ENCODE measurements around the gene CASZ1.

The CASZ1 gene

GRCh38 chr1:10633416-10633815 lies 163.0 kb downstream of the CASZ1 start:
- no peak for DNase-seq

GRCh38 chr1:10632691-10633090 lies 163.8 kb downstream of the CASZ1 start:
- DNase-seq: no peak

GRCh38 chr1:10631811-10632593 lies 164.4 kb downstream of the CASZ1 start:
- no peak for DNase-seq

GRCh38 chr1:10631121-10631810 lies 165.2 kb downstream of the CASZ1 start:
- DNase-seq: no peak

- DNase-seq: no peak
These were observed 165.8 kb downstream of the CASZ1 start for GRCh38 chr1:10630661-10631120.

GRCh38 chr1:10629816-10630571 lies 166.5 kb downstream of the CASZ1 start:
- DNase-seq: no peak

- no peak for DNase-seq
These were observed 167.2 kb downstream of the CASZ1 start for GRCh38 chr1:10629091-10629815.

- no peak for DNase-seq
These were observed 167.8 kb downstream of the CASZ1 start for GRCh38 chr1:10628685-10629084.

GRCh38 chr1:10626791-10627410 lies 169.5 kb downstream of the CASZ1 start:
- no peak for DNase-seq

GRCh38 chr1:10626131-10626731 lies 170.2 kb downstream of the CASZ1 start:
- DNase-seq: no peak

GRCh38 chr1:10625554-10625953 lies 170.9 kb downstream of the CASZ1 start:
- DNase-seq: no peak

GRCh38 chr1:10625076-10625475 lies 171.4 kb downstream of the CASZ1 start:
- no peak for DNase-seq

GRCh38 chr1:10624256-10625050 lies 172.0 kb downstream of the CASZ1 start:
- DNase-seq: no peak

- no peak for DNase-seq
These were observed 172.7 kb downstream of the CASZ1 start for GRCh38 chr1:10623686-10624145.

GRCh38 chr1:10622910-10623685 lies 173.3 kb downstream of the CASZ1 start:
- no peak for DNase-seq

- no peak for DNase-seq
These were observed 174.5 kb downstream of the CASZ1 start for GRCh38 chr1:10621906-10622305.

- no peak for DNase-seq
These were observed 175.7 kb downstream of the CASZ1 start for GRCh38 chr1:10620776-10621175.

GRCh38 chr1:10617931-10618885 lies 178.2 kb downstream of the CASZ1 start:
- no peak for DNase-seq

GRCh38 chr1:10617318-10617717 lies 179.1 kb downstream of the CASZ1 start:
- no peak for DNase-seq

Data from cerebellar nuclear complex (tissue), 1 donor.